ENCODE data around the gene LIN7A. TPM values are rescaled to one million over a fixed set of nuclear protein-coding genes. Genes with fewer than 3 reads are reported as not detected.

LIN7A gene
- total and polyA plus RNA-seq, 12 donors = 0.35 to 6.0 (median 2.7) TPM

DNA sequence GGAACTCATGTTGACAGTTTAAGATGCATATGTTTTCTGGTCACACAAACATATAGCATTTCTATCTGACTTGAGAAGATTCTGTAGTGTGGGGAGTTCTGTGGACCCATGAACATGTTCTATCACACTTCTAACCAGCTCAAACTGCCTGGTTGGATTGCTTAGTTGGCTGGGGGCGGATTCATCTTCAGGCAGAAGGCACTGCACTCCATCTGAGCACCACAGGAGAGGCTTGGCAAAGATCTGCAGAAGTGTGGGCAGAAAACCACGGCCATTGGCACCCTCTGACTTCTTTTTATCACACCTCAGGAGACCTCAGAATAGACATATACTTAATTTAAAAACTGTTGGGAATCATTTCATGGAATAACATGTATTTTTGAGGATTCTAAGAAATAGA is 68.5 kb downstream of the LIN7A start:
- Histone ChIP-seq H3K36me3 (replicated peaks in 1 of 2) (no peaks in the 10 kb centered on the region), H3K4me3 (no peak overlapping the region), H3K27ac (no peak overlapping the region), H3K4me1 (replicated peaks in 1 of 2) (peaks cover 0 to 3% of the 10 kb centered on the region in 2 donors), H3K27me3 (no peaks in the 10 kb centered on the region), H3K9me3 (replicated peaks in 1 of 3) (no peaks in the 10 kb centered on the region)
- intact Hi-C loops (cut with DNase I) = no loop called here
- DNase-seq = no peak
- WGBS, 4 donors = 61 to 78% (median 75%) methylated on average over 2 of the region's 2 CpGs
- TF ChIP-seq CTCF (IDR thresholded peaks at IDR 0.05) = no peak
- TF ChIP-seq POLR2A (IDR thresholded peaks at IDR 0.05) = no peak

DNA sequence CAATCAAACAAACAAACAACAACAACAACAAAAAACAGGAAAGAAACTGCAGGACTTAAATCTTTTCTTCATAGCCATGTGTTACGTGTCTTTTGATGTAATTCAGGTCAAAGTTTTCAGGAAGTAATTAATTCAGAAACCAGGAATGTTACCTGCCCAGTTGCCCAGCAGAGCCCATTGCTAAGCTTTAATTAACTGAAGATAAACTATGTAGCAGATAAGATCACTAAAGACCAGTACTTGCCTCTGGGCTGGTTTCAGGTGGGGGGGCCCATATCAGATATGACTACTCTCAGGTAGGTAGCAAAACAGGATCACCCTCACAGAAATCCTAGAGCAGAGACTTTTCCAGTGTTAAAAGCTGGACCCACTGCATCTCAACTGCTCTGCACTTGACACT is 69.2 kb downstream of the LIN7A start:
- H3K27me3 ChIP-seq = no peaks in the 10 kb centered on the region
- H3K27ac ChIP-seq = no peak overlapping the region
- no peaks in the 10 kb centered on the region for H3K36me3 ChIP-seq (replicated peaks in 1 of 2)
- peaks cover 0 to 3% of the 10 kb centered on the region in 2 donors for H3K4me1 ChIP-seq (replicated peaks in 1 of 2)
- WGBS, 4 donors = 68 to 79% (median 72%) methylated on average over 1 of the region's 1 CpG
- H3K4me3 ChIP-seq = no peak overlapping the region
- intact Hi-C loops (cut with DNase I) = no loop called here
- no peak for DNase-seq
- TF ChIP-seq CTCF (IDR thresholded peaks at IDR 0.05) = no peak
- no peak for TF ChIP-seq POLR2A (IDR thresholded peaks at IDR 0.05)
- H3K9me3 ChIP-seq (replicated peaks in 1 of 3) = no peaks in the 10 kb centered on the region

DNA sequence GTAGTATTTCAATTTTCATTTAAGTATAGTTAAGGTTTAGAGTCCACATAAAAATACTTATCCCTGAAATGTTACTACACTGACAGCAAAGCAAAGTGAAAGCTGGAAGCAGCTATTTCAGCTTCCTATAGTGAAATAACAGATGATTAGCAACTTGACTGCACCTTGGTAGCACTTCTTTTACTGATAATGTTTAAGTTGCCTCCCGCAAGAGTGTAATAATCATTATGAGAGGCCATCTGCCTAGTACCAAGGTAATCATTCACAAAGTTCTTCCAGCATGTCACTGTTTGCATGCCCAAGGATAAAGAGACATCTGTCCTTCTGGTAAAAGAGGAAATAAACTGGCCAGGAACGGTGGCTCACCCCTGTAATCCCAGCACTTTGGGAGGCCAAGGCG is 69.8 kb downstream of the LIN7A start:
- Histone ChIP-seq H3K27ac (no peak overlapping the region), H3K4me3 (no peak overlapping the region), H3K27me3 (no peaks in the 10 kb centered on the region), H3K9me3 (replicated peaks in 1 of 3) (no peaks in the 10 kb centered on the region), H3K4me1 (replicated peaks in 1 of 2) (peaks cover 0 to 3% of the 10 kb centered on the region in 2 donors), H3K36me3 (replicated peaks in 1 of 2) (no peaks in the 10 kb centered on the region)
- no peak for TF ChIP-seq POLR2A (IDR thresholded peaks at IDR 0.05)
- TF ChIP-seq CTCF (IDR thresholded peaks at IDR 0.05) = no peak
- no peak for DNase-seq
- intact Hi-C loops (cut with DNase I) = no loop called here
- 47 to 66% (median 58%) methylated on average over 3 of the region's 3 CpGs for WGBS, 4 donors

DNA sequence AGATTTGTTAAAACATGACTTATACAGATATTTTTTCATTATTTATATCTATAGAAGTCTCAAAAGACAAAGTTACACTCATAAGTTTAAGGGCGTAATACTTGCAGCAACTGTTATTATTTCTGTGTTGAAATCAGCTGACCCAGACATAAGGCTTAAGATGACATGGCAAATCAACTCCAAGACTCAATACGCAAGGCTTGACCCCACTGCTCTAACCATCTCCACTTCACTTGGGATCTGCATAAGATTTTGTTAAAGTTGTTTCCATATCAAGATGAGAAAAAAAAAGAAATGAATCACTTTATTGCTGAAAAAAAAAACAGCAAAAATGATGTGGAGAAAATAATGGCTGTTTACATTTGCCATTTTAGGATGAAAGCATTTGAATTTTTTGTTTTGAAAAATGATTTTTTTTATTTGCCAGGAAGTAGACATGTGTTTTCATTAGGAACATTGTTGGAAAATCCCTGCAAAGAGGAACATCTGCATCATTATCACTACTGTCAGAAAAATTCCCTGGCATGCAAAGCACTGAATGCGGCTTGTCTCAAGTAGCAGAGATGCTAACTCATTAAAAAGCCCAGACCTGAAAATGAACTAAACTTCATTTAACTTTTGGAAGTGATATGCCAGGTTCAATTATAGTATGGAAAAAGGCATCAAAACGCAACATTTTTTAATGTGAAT is 73.5 kb downstream of the LIN7A start:
- no peaks in the 10 kb centered on the region for H3K27me3 ChIP-seq
- DNase-seq = no peak
- TF ChIP-seq CTCF (IDR thresholded peaks at IDR 0.05) (no peak), POLR2A (IDR thresholded peaks at IDR 0.05) (no peak)
- H3K4me3 ChIP-seq = no peak overlapping the region
- H3K9me3 ChIP-seq (replicated peaks in 1 of 3) = no peaks in the 10 kb centered on the region
- H3K27ac ChIP-seq = no peak overlapping the region
- H3K36me3 ChIP-seq (replicated peaks in 1 of 2) = no peaks in the 10 kb centered on the region
- WGBS, 4 donors = 42 to 72% (median 61%) methylated on average over 4 of the region's 4 CpGs
- intact Hi-C loops (cut with DNase I) = no loop called here
- H3K4me1 ChIP-seq (replicated peaks in 1 of 2) = peaks cover 0 to 3% of the 10 kb centered on the region in 2 donors

All from adrenal gland (tissue), 12 donors.